Upper lobe of left lung (tissue), 4 donors: ENCODE measurements around the gene RRP7A.

Experiments
- CTCF ChIP-seq, 6 experiments: fragments of 450-650 bp in 4 of 6; fragments of 200-600 bp in 2 of 6; sonication (generic) in 2 of 6; IDR thresholded peaks; one replicate each; pipeline ENCODE4 v1.5.1; 2016 to 2019; ENCODE audit warnings: antibody characterized with exemption in 6 of 6
- EP300 ChIP-seq, 4 donors: sonication (generic); formaldehyde crosslinking; IDR thresholded peaks; one replicate each; pipeline ENCODE4 v1.5.1; 2017; ENCODE audit warnings: antibody characterized with exemption in 4 of 4, control low read depth in 2 of 4
- POLR2A ChIP-seq, 4 donors: fragments of 450-650 bp; IDR thresholded peaks; one replicate each; pipeline ENCODE4 v1.5.1; 2016 to 2017; ENCODE audit warnings: antibody characterized with exemption in 4 of 4, mild to moderate bottlenecking in 2 of 4
- POLR2AphosphoS5 ChIP-seq, 2 donors: sonication (generic); formaldehyde crosslinking; IDR thresholded peaks; one replicate each; pipeline ENCODE4 v1.5.1; 2017; ENCODE audit warnings: antibody characterized with exemption in 2 of 2

DNA sequence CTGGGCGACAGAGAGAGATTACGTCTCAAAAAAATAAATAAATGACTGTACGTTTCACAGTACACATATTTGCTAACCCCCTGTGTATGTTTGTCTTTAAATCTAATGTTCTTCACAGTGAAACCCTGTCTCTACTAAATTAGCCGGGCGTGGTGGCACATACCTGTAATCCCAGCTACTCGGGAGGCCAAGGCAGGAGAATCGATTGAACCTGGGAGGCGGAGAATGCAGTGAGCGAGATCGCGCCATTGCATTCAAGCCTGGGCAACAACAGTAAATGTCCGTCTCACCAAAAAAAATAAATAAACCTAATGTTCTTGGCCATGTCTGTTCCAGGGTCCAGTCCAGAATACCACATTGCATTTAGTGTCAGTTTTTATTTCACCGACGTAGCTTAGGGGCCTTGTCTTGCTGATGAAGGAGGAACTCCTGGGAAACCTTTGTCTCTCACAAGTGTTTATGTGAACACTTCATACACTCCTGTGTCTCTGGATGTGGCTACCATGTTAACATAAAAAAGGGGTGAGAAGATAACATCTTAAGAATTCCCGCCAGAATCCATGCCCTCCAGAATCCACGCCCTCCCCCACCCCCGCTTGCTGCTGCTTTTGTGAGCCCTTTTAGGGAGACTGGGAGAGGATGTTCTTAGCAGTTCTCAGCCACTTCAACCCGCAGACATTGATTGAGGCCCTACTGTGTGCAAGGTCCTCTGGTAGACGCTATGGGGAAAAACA lies 29.2 kb upstream of the RRP7A start:
- no peak for TF ChIP-seq CTCF (IDR thresholded peaks at IDR 0.05)
- no peak for TF ChIP-seq POLR2A (IDR thresholded peaks at IDR 0.05)
- no peak for TF ChIP-seq POLR2AphosphoS5 (IDR thresholded peaks at IDR 0.05)
- TF ChIP-seq EP300 (IDR thresholded peaks at IDR 0.05) = no peak
